Spleen (tissue), 7 donors: ENCODE measurements around the gene ACO2.

Source experiments
- CTCF ChIP-seq, 11 experiments: fragments of 200-600 bp in 7 of 11; fragments of 450-650 bp in 4 of 11; sonication (generic) in 4 of 11; IDR thresholded peaks in 8 of 11; conservative IDR thresholded peaks in 3 of 11; 1 replicate in 7 of 11; 2 replicates in 4 of 11; pipeline versions ENCODE4 v1.4.0 to v1.8.0; 2016 to 2021; ENCODE audit warnings: antibody characterized with exemption in 11 of 11, inconsistent platforms in 4 of 11, mild to moderate bottlenecking in 1 of 11
- POLR2AphosphoS5 ChIP-seq, 3 donors: sonication (generic); formaldehyde crosslinking; IDR thresholded peaks; one replicate each; pipeline ENCODE4 v1.5.1; 2017; ENCODE audit warnings: antibody characterized with exemption in 3 of 3
- donor health status: DM: no; HTN: no; CAD: no; lungs with moderate emphysema.
- donor health status: DM: no; HTN: no; CAD: no.
- donor health status: DM: no; HTN: no; CAD: no.

- TF ChIP-seq CTCF (IDR thresholded peaks at IDR 0.05 in 8 of 11, conservative IDR thresholded peaks at IDR 0.05 in 3 of 11): no peak
- no peak for TF ChIP-seq POLR2AphosphoS5 (IDR thresholded peaks at IDR 0.05)
Measured at GRCh38 chr22:41491374-41492100, 22.6 kb downstream of the ACO2 start.
